ENCODE results near the gene C9orf72. TPM values are rescaled to one million over a fixed set of nuclear protein-coding genes. Genes with fewer than 3 reads are reported as not detected.

Gene C9orf72
- total and polyA plus RNA-seq, 5 donors from 2014 or later, result 5.9 to 19.9 (median 9.2) TPM

DNA sequence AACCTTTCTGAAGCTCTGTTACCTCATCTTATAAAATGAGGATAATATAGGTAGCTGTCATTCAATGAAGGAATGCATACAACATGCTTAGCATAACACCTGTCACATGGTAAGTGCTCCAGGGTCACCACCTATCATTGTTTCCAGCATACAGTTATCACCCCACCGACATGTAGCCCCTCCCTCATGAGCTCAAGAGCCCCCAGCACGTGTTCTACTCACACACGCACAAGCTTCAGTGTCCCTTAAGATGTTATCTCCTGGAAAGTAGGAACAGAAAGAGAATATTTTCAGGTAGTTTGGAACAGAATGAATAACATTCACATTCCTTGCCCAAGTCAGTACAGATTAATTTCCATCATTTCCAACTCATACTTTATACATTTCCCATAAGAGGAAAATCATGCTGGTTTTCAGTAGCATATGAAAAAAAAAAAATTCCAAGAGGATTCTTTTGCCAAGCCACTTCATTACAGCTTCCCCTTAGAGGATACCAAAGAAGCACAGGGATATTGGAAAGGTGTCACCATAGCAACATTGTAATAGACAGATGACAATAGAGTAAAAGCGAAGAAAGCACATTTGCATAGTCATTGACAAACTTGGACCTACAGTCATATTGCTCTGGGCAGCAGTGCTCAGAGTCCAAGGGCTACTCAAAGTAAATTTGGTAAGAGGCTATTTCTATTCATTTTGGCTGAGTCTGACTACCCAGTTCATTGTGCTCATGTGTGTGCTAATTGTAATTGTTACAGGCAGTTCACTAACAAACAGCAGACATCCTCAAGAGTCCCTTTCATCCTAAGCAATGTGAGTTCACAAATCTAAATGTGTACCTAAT, 42.1 kb downstream of the C9orf72 start:
- Mint-ChIP-seq H3K4me3 (peak overlapping the region in 2 of 4 donors; percentile 48 to 59), H3K27ac (peak overlapping the region in 1 of 3 donors; percentile 52)

DNA sequence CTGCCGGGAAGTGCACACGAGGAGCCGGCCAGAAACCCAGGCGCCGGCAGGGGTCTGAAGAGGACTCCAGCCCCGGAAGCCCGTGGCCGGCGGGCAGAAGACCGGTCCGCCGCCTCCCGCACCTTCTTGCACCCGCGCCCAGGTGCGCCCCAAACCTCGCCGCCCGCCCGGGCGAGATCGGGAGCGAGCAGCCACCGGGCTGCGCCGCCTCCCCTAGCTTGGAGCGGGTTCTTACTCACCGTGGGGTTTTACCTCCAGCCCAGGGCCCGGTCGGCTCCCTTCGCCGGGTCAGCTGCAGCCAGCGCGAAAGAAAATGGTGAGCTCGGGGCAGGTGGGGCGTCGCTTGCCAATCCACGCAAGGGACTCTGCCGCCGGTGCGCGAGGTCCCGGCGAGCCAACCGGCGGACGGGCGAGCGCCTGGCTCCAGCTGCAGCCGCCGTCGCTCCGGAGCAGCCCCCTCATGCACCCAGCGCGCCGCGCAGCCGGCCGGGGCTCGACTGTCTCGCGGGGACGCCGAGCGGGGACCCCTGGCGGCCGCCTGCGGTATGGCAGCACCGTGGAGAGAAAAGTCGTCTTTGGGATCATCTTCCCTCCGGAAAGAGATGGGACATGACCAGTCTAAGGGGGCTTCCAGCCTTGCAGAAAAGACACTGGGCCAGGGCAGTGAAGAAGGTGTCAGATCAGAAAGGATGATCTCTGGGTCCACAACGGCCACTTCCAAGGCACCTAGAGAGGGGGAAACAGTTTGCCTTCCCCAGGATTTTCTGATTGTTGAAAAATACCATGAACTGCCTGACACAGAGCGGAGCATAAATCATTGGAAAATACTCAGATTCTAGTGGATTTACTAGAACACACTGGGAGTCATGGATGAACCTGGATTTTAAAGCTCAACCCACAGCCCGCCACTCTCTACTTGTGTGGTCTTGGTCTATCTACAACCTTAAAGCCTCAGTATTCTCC, 43.7 kb downstream of the C9orf72 start, which contains the start of gene MOB3B:
MOB3B (minus strand) TSS at position 499 of the 963 bp plus-strand sequence. CDS start 74,264 bp downstream, outside the sequence.
- H3K4me3 ChIP-seq (ENCODE audit: low read depth, low read length), result peak within 1 kb of the TSS; percentile 52
- peaks cover 0 to 16% (median 2%) of the 10 kb centered on the region in 4 donors for H3K4me1 Mint-ChIP-seq
- H3K36me3 Mint-ChIP-seq, result peaks cover 4% of the 10 kb centered on the region
- peaks cover 10% of the 10 kb centered on the region for H3K27me3 ChIP-seq (ENCODE audit: control insufficient read depth, insufficient read depth, low read length)
- peak within 1 kb of the TSS; percentile 75 to 93 (median 90) for H3K4me3 Mint-ChIP-seq
- H3K27ac Mint-ChIP-seq, result peak within 1 kb of the TSS; percentile 50 to 70 (median 55)
- H3K4me1 ChIP-seq (ENCODE audit: control insufficient read depth, insufficient read depth, low read length, poor library complexity, severe bottlenecking), result peaks cover 18% of the 10 kb centered on the region
- ATAC-seq (ENCODE audit: low read depth in 2 of 2) (peak; percentile 91 to 92), DNase-seq (peak; percentile 39 to 69 (median 63))
- H3K9me3 ChIP-seq (ENCODE audit: control insufficient read depth in 2 of 2, low read length in 2 of 2), result no peaks in the 10 kb centered on the region
- H3K27me3 Mint-ChIP-seq, result peaks cover 41% of the 10 kb centered on the region
- peak within 1 kb of the TSS; percentile 2 for H3K27ac ChIP-seq (ENCODE audit: insufficient read depth, low read length, poor library complexity, severe bottlenecking)
- no peaks in the 10 kb centered on the region for H3K9me3 Mint-ChIP-seq
- H3K36me3 ChIP-seq (ENCODE audit: control insufficient read depth, insufficient read depth, low read length), result no peaks in the 10 kb centered on the region

More for the DNA sequence above, 42.1 kb downstream of the C9orf72 start:
- peaks cover 37% of the 10 kb centered on the region for H3K27me3 Mint-ChIP-seq
- Histone ChIP-seq H3K27me3 (ENCODE audit: control insufficient read depth, insufficient read depth, low read length) (peaks cover 7% of the 10 kb centered on the region), H3K4me3 (ENCODE audit: low read depth, low read length) (no peak overlapping the region), H3K4me1 (ENCODE audit: control insufficient read depth, insufficient read depth, low read length, poor library complexity, severe bottlenecking) (peaks cover 18% of the 10 kb centered on the region), H3K9me3 (ENCODE audit: control insufficient read depth in 2 of 2, low read length in 2 of 2) (no peaks in the 10 kb centered on the region), H3K36me3 (ENCODE audit: control insufficient read depth, insufficient read depth, low read length) (peaks cover 7% of the 10 kb centered on the region), H3K27ac (ENCODE audit: insufficient read depth, low read length, poor library complexity, severe bottlenecking) (no peak overlapping the region)
- peaks cover 16% of the 10 kb centered on the region for H3K36me3 Mint-ChIP-seq
- DNase-seq (no peak), ATAC-seq (ENCODE audit: low read depth in 2 of 2) (no peak)
- no peaks in the 10 kb centered on the region for H3K9me3 Mint-ChIP-seq
- peaks cover 0 to 16% (median 2%) of the 10 kb centered on the region in 4 donors for H3K4me1 Mint-ChIP-seq

DNA sequence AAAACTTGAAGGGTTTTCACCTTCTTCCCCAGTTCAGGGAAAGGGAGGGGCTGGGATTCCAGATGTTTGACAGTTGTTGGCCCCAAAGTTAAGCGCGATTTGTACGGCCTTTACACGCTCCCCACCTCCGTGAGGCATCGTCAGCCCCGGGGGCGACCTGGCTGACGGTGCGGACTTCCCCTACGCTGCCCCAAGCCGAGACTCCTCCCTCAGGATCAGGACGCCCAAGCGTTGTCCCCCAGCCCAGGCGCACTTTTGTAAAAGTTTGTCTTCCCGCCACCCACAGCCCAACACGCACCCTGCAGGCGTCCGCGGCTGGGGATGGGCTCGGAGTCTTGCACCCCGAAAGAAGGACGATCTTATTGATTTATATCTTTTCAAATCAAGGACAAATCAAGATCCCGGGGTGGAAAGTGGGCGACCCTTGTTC, 44.4 kb downstream of the C9orf72 start:
- DNase-seq (peak; percentile 6 to 21 (median 16)), ATAC-seq (ENCODE audit: low read depth in 2 of 2) (peak; percentile 13 to 43)
- Histone ChIP-seq H3K9me3 (ENCODE audit: control insufficient read depth in 2 of 2, low read length in 2 of 2) (no peaks in the 10 kb centered on the region), H3K27me3 (ENCODE audit: control insufficient read depth, insufficient read depth, low read length) (peaks cover 12% of the 10 kb centered on the region), H3K4me3 (ENCODE audit: low read depth, low read length) (peak overlapping the region; percentile 52), H3K36me3 (ENCODE audit: control insufficient read depth, insufficient read depth, low read length) (no peaks in the 10 kb centered on the region), H3K4me1 (ENCODE audit: control insufficient read depth, insufficient read depth, low read length, poor library complexity, severe bottlenecking) (peaks cover 18% of the 10 kb centered on the region), H3K27ac (ENCODE audit: insufficient read depth, low read length, poor library complexity, severe bottlenecking) (peak overlapping the region; percentile 2)
- Mint-ChIP-seq H3K27ac (peak overlapping the region in 2 of 3 donors; percentile 55 to 70), H3K27me3 (peaks cover 41% of the 10 kb centered on the region), H3K4me1 (peaks cover 0 to 16% (median 2%) of the 10 kb centered on the region in 4 donors), H3K4me3 (peak overlapping the region; percentile 75 to 93 (median 90)), H3K9me3 (no peaks in the 10 kb centered on the region), H3K36me3 (no peaks in the 10 kb centered on the region)

DNA sequence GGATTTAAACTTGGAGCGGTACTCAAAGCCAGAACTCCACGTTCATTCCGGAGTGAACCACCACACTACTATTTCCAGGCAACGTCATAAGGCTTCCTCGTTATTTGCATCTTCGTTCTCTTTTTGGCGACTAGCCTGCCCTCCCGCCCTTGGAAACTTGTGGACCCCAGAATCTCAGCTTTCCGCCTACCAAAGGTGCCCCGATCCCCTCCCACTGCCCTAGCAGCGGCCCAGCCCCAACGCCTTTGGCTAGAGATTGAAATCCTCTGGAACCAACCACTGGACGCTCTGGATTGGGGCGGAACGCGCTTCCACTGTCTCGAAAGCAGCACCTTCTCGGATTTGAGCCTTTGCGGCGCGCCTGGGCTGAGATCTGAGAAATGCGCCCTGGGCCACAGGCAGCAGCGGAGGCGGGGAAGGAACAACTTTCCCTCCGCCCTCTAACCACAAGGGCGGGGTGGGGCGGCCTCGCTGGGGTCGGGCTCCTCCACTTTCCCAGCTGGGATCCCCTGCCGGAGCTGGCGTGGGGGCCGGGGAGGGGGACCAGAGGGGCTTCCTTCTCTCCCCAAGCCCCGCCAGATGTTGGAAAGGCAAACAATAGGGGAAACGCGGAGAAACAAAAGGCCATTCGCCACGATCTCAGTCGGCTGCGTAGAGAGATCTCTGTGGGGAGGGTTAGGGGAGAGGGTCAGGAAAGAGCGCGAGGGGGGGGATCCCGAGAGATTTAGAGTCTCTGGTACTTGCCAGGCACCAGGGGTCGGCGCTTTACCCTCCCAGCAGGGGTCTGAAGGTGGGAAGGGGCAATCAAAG, 45.0 kb downstream of the C9orf72 start:
- Mint-ChIP-seq H3K27me3 (peaks cover 41% of the 10 kb centered on the region), H3K4me1 (peaks cover 0 to 16% (median 2%) of the 10 kb centered on the region in 4 donors), H3K9me3 (no peaks in the 10 kb centered on the region), H3K36me3 (no peaks in the 10 kb centered on the region), H3K4me3 (peak overlapping the region; percentile 75 to 93 (median 90)), H3K27ac (peak overlapping the region in 1 of 3 donors; percentile 55)
- Histone ChIP-seq H3K4me3 (ENCODE audit: low read depth, low read length) (peak overlapping the region; percentile 52), H3K36me3 (ENCODE audit: control insufficient read depth, insufficient read depth, low read length) (no peaks in the 10 kb centered on the region), H3K27ac (ENCODE audit: insufficient read depth, low read length, poor library complexity, severe bottlenecking) (peak overlapping the region; percentile 2), H3K9me3 (ENCODE audit: control insufficient read depth in 2 of 2, low read length in 2 of 2) (no peaks in the 10 kb centered on the region), H3K4me1 (ENCODE audit: control insufficient read depth, insufficient read depth, low read length, poor library complexity, severe bottlenecking) (peaks cover 18% of the 10 kb centered on the region), H3K27me3 (ENCODE audit: control insufficient read depth, insufficient read depth, low read length) (peaks cover 12% of the 10 kb centered on the region)
- ATAC-seq (ENCODE audit: low read depth in 2 of 2), result peak in 1 of 2 donors; percentile 25
- DNase-seq, result peak in 2 of 3 donors; percentile 23 to 40

DNA sequence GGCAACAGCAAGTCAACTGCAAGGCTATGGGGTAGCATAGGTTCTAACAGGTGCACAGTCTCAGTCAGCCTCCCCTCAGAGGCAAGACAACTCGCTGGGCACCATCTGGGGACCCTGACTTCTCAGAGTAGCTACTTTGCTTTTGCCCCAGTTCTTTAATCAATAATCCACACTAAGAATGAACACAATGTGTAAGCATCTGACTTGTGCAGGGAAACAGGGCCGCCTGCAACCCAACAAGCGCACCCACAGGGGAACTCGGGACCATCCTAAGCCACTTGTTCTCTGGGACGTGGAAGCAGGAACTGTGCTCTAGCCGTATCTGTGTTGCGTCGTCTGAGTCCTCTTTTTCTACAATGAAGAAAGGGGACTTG, 45.6 kb downstream of the C9orf72 start:
- H3K27ac ChIP-seq (ENCODE audit: insufficient read depth, low read length, poor library complexity, severe bottlenecking), result no peak overlapping the region
- peaks cover 12% of the 10 kb centered on the region for H3K27me3 ChIP-seq (ENCODE audit: control insufficient read depth, insufficient read depth, low read length)
- Mint-ChIP-seq H3K36me3 (no peaks in the 10 kb centered on the region), H3K4me3 (peak overlapping the region; percentile 75 to 93 (median 90)), H3K27ac (no peak overlapping the region), H3K27me3 (peaks cover 41% of the 10 kb centered on the region), H3K4me1 (peaks cover 0 to 16% (median 2%) of the 10 kb centered on the region in 4 donors), H3K9me3 (no peaks in the 10 kb centered on the region)
- no peaks in the 10 kb centered on the region for H3K9me3 ChIP-seq (ENCODE audit: control insufficient read depth in 2 of 2, low read length in 2 of 2)
- no peak overlapping the region for H3K4me3 ChIP-seq (ENCODE audit: low read depth, low read length)
- peaks cover 18% of the 10 kb centered on the region for H3K4me1 ChIP-seq (ENCODE audit: control insufficient read depth, insufficient read depth, low read length, poor library complexity, severe bottlenecking)
- no peaks in the 10 kb centered on the region for H3K36me3 ChIP-seq (ENCODE audit: control insufficient read depth, insufficient read depth, low read length)
- no peak for ATAC-seq (ENCODE audit: low read depth in 2 of 2)
- DNase-seq, result no peak

DNA sequence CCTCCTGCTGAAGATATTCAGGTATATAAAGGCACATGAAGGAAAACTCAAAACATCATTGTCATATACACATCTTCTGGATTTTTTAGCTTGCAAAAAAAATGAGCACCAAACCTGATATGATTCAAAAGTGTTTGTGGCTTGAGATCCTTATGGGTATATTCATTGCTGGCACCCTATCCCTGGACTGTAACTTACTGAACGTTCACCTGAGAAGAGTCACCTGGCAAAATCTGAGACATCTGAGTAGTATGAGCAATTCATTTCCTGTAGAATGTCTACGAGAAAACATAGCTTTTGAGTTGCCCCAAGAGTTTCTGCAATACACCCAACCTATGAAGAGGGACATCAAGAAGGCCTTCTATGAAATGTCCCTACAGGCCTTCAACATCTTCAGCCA, 49.0 kb downstream of the C9orf72 start, which contains the start of gene IFNK:
IFNK (plus strand) TSS at position 55 of the 400 bp plus-strand sequence; CDS start at position 102, 47 bp downstream.
- peaks cover 11% of the 10 kb centered on the region for H3K4me1 ChIP-seq (ENCODE audit: control insufficient read depth, insufficient read depth, low read length, poor library complexity, severe bottlenecking)
- ATAC-seq (ENCODE audit: low read depth in 2 of 2) (no peak), DNase-seq (no peak)
- peaks cover 12% of the 10 kb centered on the region for H3K27me3 ChIP-seq (ENCODE audit: control insufficient read depth, insufficient read depth, low read length)
- no peak within 1 kb of the TSS for H3K27ac ChIP-seq (ENCODE audit: insufficient read depth, low read length, poor library complexity, severe bottlenecking)
- peaks cover 0 to 13% (median 1%) of the 10 kb centered on the region in 4 donors for H3K4me1 Mint-ChIP-seq
- H3K36me3 ChIP-seq (ENCODE audit: control insufficient read depth, insufficient read depth, low read length), result no peaks in the 10 kb centered on the region
- H3K9me3 Mint-ChIP-seq, result no peaks in the 10 kb centered on the region
- H3K27me3 Mint-ChIP-seq, result peaks cover 34% of the 10 kb centered on the region
- no peak within 1 kb of the TSS for H3K4me3 ChIP-seq (ENCODE audit: low read depth, low read length)
- H3K36me3 Mint-ChIP-seq, result peaks cover 3% of the 10 kb centered on the region
- no peak within 1 kb of the TSS for H3K4me3 Mint-ChIP-seq
- no peaks in the 10 kb centered on the region for H3K9me3 ChIP-seq (ENCODE audit: control insufficient read depth in 2 of 2, low read length in 2 of 2)
- H3K27ac Mint-ChIP-seq, result peak within 1 kb of the TSS in 1 of 3 donors; percentile 24
